ENCODE data around the gene MAGI1. TPM values are rescaled to one million over a fixed set of nuclear protein-coding genes. Genes with fewer than 3 reads are reported as not detected.

The MAGI1 gene
- total RNA-seq, 4 donors from 2014 or later, result 7.6 to 42.9 (median 37.0) TPM

- Histone ChIP-seq H3K4me1 (no peaks in the 10 kb centered on the region), H3K9me3 (no peaks in the 10 kb centered on the region), H3K4me3 (no peak overlapping the region), H3K27ac (no peak overlapping the region), H3K27me3 (no peaks in the 10 kb centered on the region), H3K36me3 (no peaks in the 10 kb centered on the region)
- no peak for DNase-seq
- TF ChIP-seq POLR2A (IDR thresholded peaks at IDR 0.05) (no peak), CTCF (IDR thresholded peaks at IDR 0.05) (no peak)
- intact Hi-C loops (cut with DNase I; ENCODE audit: low total_unique reads), result no loop called here
Measured at GRCh38 chr3:65419233-65419632, 619.5 kb downstream of the MAGI1 start.

- Histone ChIP-seq H3K4me3 (no peak overlapping the region), H3K36me3 (no peaks in the 10 kb centered on the region), H3K27me3 (no peaks in the 10 kb centered on the region), H3K27ac (no peak overlapping the region), H3K4me1 (no peaks in the 10 kb centered on the region), H3K9me3 (no peaks in the 10 kb centered on the region)
- intact Hi-C loops (cut with DNase I; ENCODE audit: low total_unique reads), result no loop called here
- TF ChIP-seq POLR2A (IDR thresholded peaks at IDR 0.05) (no peak), CTCF (IDR thresholded peaks at IDR 0.05) (no peak)
- no peak for DNase-seq
Measured at GRCh38 chr3:65413891-65414290, 624.8 kb downstream of the MAGI1 start.

- Histone ChIP-seq H3K9me3 (no peaks in the 10 kb centered on the region), H3K4me1 (no peaks in the 10 kb centered on the region), H3K27me3 (no peaks in the 10 kb centered on the region), H3K4me3 (no peak overlapping the region), H3K36me3 (no peaks in the 10 kb centered on the region), H3K27ac (peak overlapping the region in 1 of 2 donors; percentile 28)
- no peak for TF ChIP-seq POLR2A (IDR thresholded peaks at IDR 0.05)
- TF ChIP-seq CTCF (IDR thresholded peaks at IDR 0.05), result peak in 1 of 4 experiments; percentile 31
- intact Hi-C loops (cut with DNase I; ENCODE audit: low total_unique reads), result no loop called here
- DNase-seq, result peak; percentile 20 to 39
Measured at GRCh38 chr3:65412588-65412987, 626.1 kb downstream of the MAGI1 start.

- H3K27me3 ChIP-seq, result no peaks in the 10 kb centered on the region
- intact Hi-C loops (cut with DNase I; ENCODE audit: low total_unique reads), result no loop called here
- no peaks in the 10 kb centered on the region for H3K4me1 ChIP-seq
Measured at GRCh38 chr3:65411367-65411766, 627.4 kb downstream of the MAGI1 start.

GRCh38 chr3:65409176-65409569 is 629.5 kb downstream of the MAGI1 start:
- Histone ChIP-seq H3K36me3 (no peaks in the 10 kb centered on the region), H3K27me3 (no peaks in the 10 kb centered on the region), H3K4me1 (no peaks in the 10 kb centered on the region), H3K4me3 (no peak overlapping the region), H3K27ac (peak overlapping the region in 1 of 2 donors; percentile 65), H3K9me3 (no peaks in the 10 kb centered on the region)
- intact Hi-C loops (cut with DNase I; ENCODE audit: low total_unique reads), result no loop called here
- TF ChIP-seq CTCF (IDR thresholded peaks at IDR 0.05) (no peak), POLR2A (IDR thresholded peaks at IDR 0.05) (no peak)
- DNase-seq, result no peak

More at GRCh38 chr3:65411367-65411766, 627.4 kb downstream of the MAGI1 start:
- no peak overlapping the region for H3K4me3 ChIP-seq
- H3K9me3 ChIP-seq, result no peaks in the 10 kb centered on the region
- peak overlapping the region in 1 of 2 donors; percentile 28 for H3K27ac ChIP-seq
- DNase-seq, result no peak
- TF ChIP-seq CTCF (IDR thresholded peaks at IDR 0.05) (no peak), POLR2A (IDR thresholded peaks at IDR 0.05) (no peak)
- no peaks in the 10 kb centered on the region for H3K36me3 ChIP-seq

Data from uterus (tissue), 4 donors.